Kidney capillary endothelial cell (primary cell): ENCODE results near the gene RUFY3.
"Not testable (repeated sequence)": the region's sequence is repeated elsewhere in the genome, so short reads cannot be mapped to it uniquely, and the experiment has no call there.

Experiments used
- DNase-seq: peaks from one replicate; pipeline ENCODE4 v3.0.0-alpha.2; 2018; ENCODE audit warnings: low spot score

RUFY3 gene

DNA sequence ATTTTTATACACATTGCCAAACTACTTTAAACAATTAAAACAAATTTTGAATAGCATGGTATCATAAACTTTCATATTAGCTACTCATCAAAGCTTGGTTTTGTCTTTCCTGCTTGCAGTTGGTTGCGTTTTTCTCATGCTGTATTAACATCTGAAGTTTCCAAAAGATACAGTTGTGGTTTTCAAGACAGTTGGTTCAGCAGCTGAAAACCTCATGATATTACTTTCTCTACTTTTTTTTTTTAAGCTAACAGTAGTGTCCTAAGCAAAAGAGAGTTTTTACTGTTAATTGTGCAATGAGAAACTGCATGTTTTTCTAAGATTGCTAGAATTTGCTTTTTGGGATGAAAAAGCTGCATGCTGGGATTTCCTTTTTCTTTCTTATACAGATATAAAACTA, 15.2 kb downstream of the RUFY3 start:
- no peak for DNase-seq

DNA sequence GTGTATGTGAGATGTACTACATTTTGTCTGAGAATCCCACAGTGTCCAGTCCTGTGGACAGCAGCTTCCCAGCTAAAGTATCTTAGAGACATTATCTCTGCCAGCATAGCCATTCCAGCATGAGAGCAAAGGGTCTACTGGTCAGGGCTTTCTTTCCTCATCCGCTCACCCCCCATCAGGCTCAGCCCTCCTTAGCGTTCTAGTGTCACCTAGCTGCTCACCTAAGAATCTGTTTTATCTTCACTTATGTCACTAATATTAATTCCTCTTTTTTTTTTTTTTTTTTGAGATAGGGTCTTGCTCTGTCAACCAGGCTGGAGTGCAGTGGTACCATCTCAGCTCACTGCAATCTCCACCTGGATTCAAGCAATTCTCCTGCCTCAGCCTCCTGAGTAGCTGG, 15.6 kb downstream of the RUFY3 start:
- DNase-seq = no peak

DNA sequence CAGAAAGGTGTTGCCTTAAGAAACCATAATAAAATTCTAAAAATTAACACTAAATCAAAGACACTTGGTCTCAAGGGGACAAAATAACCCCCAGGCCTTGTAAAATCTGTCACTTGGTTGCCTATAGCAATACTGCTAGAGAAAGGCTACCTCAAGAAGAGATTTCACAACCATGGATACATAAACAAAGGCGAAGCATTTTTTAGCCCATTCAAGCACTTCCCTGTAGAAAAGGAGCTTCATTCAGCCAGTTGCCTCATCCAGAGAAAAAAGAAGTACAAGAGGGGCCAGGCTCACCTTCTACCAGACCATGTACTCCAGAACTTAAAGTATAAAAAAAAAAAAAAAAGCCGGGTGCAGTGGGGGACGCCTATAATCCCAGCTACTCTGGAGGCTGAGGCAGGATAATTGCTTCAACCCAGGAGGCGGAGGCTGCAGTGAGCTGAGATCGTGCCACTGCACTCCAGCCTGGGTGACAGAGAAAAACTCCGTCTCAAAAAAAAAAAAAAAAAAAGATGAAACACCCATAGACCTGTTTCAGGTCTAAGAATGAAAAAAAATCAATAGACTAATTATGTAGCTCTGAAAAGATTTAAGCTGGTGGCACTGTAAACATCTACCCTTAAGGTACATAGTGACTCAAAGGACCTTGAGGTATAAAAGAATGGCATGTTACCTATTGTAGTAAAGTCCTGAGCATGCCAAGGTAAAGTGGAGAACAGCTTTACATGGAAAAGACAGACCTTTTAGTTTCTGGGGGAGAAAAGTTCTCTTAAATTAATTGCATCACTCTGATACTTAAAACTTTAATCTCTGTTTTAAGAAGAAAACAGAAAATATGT, 18.0 kb downstream of the RUFY3 start:
- DNase-seq = no peak

DNA sequence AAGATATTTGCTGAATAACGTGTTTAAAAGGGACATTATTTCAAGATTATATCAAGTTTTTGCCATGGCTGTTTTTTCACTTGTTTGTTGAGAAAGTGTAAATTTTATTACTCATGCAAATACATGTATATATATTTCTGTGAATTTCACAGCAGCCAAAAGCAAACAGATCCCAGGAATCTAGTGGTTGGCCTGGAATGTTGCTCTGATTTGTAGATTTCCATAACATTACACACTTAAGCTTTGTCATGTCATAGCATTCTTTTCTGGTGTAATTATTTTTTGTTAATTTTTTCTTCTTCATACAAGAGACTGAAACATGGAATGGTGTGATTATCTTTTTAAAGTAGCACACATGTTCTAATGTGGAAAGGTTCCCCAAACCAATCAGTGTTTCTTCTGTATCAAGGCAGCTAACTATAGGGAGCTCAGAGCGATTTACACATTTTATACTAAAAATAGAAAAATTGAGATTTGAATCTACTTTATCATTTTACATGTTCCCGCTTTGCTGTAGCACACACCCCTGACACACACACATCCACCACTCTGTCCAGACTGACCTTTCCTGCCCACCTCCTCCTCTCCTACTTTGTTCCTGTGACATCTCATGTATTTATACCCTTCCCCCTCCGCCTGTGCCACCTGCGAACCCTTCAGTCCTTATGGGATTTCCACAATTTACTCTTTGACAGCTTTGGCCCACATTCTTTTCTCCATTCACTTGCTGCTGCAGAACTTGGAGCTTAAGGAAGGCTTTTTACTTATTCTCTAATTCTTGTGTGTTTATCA, 20.3 kb downstream of the RUFY3 start:
- DNase-seq = no peak

DNA sequence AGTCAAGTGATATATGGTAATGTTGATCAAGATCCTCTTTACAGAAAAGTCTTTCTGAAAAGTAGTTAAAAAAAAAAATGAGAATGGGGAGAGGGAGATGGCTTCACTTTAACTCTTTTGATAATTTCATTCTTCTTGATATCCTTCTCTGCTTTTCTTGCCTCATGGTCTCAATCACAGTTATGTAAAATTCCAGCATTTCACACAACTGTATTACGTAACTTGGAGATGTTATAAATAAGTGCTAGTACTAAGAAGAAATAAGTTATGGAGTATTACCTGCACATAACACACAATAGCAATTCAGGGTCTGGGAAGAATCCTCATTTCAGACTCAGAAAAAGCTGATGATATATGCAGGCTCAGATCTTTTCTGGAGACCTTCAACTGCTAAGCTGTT, 22.0 kb downstream of the RUFY3 start:
- no peak for DNase-seq

DNA sequence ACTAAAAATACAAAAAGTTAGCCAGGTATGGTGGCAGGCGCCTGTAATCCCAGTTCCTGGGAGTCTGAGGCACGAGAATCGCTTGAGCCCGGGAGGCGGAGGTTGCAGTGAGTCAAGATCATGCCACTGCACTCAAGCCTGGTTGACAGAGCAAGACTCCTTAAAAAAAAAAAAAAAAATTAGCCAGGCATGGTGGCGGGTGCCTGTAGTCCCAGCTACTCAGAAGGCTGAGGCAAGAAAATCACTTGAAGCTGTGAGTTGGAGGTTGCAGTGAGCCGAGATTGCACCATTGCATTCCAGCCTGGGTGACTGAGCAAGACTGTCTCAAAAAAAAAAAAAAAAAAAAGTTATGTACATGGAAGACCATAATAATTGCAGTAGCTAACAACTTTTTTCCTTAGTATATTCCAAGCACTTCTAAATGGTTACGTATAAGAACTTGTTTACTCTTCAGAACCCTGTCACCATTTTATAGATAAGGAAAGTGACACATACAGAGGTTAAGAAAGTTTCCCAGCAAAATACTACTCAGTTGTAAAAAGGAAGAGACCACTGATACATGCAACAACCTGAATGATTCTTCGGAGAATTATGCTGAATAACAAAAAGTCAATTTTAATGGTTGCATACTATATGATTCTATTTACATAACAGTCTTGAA, 24.5 kb downstream of the RUFY3 start:
- DNase-seq = no peak

DNA sequence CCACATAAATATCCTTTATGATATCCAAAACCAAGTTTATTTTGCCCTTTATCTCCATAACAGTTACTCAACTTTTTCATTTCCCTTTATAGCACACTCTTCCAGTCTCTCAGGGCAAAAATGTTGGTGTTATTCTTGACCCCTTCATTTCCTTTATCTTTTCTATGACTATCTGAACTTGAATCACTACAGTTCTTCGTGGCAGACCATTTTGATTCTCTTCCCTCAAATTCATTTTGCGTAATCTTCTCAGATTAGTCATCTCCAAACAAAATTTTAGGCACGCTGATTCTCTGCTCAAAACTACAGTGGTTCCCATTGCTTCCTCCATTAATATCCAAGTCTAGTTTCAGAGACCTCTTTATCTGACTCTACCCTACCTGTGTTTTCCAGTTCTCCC, 26.1 kb downstream of the RUFY3 start:
- DNase-seq = no peak

DNA sequence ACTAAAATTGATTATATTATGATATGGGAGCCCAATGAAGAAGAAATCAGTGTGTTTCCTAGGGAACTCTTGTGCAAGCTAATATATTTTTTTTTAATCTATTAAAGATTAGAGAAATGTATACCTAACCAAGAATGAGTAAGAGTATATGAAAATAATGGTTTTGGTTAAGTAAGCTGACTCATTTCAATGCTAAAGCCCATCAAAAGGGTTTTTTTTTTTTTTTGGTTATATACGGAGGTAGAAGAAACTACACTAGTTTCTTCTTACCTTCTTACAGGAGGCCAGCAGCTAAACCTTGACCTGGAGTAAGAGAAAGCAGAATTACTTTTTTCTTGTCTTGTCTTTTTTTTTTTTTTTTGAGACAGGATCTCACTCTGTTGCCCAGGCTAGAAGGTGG, 27.5 kb downstream of the RUFY3 start:
- DNase-seq = no peak

DNA sequence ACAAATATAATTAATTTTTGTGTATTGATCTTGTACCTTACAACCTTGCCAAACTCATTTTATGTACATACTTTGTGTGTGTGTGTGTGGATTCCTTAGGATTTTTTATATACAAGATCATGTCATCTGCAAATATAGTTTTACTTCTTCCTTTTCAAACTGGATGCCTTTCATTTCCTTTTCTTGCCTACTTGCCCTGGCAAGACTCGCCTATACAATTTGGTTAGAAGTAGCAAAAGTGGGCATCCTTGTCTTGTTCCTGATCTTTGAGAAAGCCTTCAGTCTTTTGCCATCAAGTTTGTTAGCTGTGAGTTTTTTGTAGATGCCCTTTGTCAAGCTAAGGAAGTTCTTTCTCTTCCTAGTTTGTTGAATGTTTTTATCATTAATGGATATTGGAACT, 30.5 kb downstream of the RUFY3 start:
- DNase-seq = no peak

DNA sequence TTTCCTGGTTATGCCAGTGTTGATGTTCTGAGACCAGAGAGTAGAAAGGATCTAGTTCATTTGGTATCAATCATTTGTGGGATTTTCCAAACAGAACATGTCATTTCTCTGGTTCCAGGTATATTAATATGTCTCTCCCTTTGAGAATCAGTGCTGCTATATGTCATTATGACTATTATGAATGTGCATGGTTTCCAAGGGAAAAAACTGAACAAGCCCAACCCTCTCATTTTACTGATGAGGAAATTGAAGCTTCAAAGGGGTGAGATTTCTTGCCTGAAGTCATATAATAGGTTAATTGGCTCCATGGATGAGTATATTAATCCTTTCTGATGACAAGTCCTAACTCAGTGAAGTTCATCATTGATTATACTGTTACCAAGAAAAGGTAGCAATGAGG, 31.9 kb downstream of the RUFY3 start:
- DNase-seq = no peak

DNA sequence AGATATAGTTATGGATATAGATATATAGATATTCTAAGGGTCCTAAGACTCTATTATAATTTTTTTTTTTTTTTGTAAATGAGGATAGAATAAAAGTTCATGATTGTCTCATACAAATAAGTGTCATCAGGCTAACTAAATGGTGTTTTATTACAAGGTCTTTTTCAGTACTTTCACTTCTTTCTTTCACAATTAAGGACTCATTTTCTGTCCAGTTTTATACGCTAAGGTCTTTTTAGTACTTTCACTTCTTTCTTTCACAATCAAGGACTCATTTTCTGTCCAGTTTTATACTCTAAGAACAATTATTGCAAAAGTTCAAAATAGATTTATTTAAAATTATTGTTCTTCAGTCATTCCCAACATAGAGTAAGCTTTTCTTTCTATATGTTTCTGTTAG, 32.7 kb downstream of the RUFY3 start:
- no peak for DNase-seq

DNA sequence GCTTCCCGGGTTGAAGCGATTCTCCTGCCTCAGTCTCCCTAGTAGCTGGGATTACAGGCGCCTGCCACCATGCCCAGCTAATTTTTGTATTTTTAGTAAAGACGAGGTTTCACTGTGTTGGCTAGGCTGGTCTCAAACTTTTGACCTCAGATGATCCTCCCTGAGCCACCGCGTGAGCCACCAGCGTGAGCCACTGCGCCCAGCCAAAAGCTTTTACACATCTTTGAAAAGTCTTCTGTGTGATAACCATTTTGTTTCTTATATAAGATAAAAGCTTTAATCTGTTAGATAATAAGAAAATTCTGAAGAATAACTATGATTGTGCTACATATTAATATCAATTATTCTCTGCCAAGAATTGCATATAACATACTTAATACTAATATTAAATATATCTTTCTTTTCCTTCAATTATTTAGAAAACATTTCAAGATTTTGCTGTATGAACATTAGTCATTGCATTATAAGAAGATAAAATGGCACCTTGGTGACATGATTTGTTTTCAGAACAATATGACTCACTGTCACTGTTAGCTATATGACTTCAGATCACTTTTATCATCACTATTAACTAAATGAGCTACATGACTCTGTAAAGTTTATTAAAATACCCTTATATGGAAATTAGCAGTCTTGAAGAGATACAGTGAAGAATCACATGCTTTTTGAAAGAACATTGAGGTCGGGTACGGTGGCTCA, 33.4 kb downstream of the RUFY3 start:
- no peak for DNase-seq

DNA sequence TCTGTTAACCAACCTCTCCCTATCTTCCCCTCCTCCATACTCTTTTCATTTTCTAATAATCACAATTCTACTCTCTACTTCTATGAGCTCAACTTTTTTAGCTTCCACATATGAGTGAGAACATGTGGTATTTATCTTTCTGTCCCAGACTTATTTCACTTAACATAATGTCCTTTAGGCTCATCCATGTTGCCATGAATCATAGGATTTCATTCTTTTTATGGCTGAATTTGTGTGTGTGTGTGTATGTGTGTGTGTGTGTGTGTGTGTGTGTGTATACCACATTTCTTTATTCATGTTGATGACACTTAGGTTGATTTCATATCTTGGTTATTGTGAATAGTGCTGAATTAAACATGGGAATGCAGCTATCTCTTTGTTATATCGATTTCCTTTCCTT, 37.4 kb downstream of the RUFY3 start:
- no peak for DNase-seq

DNA sequence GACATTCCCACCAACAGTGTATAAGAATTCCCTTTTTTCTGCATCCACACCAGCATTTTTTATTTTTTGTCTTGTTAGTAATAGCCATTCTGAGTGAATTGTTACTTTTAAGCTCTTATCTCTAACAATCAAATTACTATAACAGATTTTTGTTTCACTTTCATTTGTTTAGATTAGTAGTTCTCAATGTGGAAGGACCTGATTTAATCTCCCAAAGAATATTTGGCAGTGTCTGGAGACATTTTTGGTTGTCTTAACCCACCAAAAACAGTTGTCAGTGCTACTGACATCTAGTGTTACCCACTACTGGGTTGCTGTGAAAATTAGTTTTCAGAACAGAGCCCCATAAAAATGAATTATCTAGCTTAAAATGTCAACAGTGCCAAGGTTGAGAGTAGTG, 37.9 kb downstream of the RUFY3 start:
- no peak for DNase-seq

DNA sequence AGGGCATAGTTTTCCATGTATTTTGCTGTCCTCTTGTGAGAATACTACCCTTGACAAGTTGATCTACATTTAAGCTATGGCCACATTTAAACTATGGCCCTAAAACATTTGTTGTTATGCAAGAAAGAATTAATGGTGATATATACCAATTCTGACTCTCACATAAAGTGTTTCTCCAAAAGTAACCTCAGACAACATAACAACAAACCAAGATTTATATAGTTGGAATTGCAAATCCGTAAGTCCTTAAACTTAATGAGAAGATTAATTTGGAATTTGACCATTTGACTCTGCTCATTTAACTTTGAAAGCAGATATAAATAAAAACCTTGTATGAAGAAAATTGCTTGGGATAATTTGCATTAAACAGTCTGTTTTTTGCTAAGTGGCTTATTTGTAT, 38.9 kb downstream of the RUFY3 start:
- DNase-seq = no peak

DNA sequence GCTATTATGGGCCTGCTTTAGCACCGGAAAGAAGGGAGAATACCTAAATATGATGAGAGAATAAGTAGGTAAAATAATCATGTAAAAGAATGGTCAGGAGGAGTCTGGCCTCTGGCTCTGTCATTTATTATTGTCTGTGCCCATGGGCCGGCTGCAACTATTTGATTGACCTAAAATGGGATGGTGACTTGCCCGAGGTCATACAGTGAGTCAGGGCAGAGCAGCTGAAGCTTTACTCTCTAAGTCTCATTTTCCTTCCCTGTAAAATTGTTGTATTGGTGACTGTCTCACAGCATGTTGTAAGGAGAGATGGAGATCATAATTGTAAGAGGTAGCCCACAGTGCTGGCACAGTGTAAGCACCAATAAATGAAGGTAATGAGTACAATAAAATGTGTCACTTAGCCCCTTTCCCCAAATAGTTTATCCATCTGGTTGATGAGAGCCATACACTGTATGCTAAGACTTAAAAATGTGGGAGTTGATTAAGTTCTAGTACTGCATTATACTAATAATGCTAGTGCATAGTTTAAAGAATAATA, 39.6 kb downstream of the RUFY3 start:
- no peak for DNase-seq

DNA sequence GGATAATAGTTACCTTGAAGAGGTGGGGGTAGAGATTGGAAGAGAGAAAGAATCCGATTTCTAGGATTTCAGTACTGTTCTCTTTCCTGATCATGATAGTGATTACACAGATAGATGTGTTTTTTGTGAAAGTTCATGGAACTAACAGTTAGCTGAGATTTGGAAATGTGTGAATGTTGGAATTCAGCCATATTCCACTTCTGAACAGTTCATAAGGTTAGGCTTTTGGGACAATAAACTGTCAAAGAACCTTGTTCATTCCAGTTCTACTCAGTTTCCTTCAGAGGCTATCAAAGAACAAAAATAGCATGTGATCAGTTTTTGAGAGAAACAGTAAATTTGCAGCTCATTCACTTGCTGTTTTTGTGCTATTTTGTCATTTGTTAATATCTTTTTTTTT, 43.6 kb downstream of the RUFY3 start:
- no peak for DNase-seq

DNA sequence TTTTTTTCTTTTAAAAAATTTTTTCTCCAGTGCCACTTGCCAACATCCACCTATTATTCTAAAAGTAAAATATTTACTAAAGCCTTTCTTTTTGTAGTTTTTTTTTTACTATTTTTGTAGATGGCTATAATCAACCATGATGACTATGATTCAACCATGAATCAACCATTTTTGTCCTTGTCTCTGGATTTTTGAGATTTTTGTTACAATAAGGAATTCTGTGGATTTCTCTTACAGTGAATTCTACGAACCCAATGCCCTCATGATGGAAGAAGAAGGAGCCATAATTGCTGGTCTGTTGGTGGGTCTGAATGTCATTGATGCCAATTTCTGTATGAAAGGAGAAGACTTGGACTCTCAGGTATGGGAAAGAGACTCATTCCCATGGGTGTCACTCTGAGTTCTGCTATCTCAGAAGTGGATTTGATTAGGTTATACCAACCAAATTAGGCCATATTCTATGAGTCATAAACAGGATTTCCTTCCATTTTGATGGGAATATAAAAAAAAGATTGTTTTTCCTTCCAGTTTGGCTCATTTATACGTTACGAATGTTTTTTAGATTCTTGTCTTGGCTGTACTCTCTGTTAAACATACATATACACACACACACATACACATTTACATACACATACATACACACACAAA, 46.7 kb downstream of the RUFY3 start:
- DNase-seq = peak; percentile 68

DNA sequence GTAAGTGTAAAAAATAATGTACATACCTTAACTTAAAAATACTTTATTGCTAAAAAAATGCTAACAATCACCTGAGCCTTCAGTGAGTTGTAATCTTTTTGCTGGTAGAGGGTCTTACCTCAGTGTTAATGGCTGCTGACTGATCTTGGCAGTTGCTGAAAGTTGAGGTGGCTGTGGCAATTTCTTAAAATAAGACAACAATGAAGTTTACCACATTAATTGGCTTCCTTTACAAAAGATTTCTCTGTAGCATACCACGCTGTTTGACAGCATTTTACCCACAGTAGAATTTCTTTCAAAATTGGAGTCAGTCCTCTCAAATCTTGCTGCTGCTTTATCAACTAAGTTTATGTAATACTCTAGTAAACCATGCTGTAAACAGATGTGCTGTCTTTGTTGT, 47.6 kb downstream of the RUFY3 start:
- DNase-seq = not testable (repeated sequence)

DNA sequence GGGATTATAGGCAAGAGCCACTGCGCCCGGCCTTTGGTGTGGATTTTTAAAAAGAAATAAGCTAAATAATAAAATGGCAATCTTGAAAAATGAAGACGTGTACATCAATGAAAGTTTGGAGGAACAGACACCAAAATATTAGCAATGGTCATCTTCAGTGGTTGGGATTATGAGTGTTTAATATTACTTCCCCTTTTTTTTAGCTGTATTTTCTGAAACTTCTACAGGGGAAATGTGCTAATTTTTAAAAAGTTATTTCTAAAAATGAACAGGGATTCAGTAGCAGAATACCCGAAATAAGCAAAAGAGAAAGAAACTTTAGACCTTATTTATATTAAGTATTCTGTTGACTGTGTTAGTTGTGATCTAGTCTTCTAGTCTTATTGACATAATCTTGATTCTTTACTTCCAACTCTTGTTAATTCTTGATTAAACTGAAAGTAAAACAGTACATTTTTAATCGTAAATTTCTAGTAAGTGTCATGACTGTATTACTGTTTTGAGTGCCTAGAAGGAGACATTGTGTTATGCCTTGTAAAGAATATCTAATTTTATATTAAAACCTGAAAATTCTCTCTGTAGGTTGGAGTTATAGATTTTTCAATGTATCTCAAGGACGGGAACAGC, 51.3 kb downstream of the RUFY3 start:
- DNase-seq = no peak

DNA sequence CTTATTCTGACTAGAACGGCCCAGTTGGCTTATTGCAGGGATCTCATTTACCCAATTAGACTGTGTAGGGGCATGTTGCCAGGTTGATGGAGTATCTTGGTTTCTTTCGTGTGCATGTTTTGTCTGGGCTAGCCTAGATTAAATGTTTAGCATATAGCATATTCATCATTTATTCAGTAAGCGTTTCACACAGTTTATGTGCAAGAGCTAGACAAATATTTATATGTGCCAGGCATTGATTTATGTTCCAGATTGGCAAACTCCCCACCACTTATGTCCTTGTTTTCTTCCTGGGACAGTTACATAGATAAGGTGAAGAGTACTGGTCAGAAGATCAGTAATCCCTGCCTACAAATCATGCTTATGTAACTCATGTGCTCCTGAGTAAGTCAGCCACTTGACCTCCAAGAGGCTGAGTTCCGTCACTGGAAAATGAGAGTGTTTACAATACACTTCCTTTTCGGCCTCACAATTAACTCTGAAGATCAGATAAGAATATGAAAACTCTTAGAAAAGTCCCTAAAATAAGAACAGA, 57.2 kb downstream of the RUFY3 start:
- no peak for DNase-seq
